NCI-H2107 treated with DMSO at 0.1 percent for 48 hours (cell line): ENCODE measurements around the gene CES4A.
"Not testable (repeated sequence)": the region's sequence is repeated elsewhere in the genome, so short reads cannot be mapped to it uniquely, and the experiment has no call there.

Source experiments
- DNase-seq: peaks from one replicate; lab custom pipeline; 2025; ENCODE audit not compliant: unreplicated experiment; lab: John Stamatoyannopoulos, UW

Gene CES4A

GRCh38 chr16:66983033-66983432 lies 5.4 kb upstream of the CES4A start:
- DNase-seq = no peak

GRCh38 chr16:66984892-66985311 lies 3.5 kb upstream of the CES4A start:
- DNase-seq = no peak

DNA sequence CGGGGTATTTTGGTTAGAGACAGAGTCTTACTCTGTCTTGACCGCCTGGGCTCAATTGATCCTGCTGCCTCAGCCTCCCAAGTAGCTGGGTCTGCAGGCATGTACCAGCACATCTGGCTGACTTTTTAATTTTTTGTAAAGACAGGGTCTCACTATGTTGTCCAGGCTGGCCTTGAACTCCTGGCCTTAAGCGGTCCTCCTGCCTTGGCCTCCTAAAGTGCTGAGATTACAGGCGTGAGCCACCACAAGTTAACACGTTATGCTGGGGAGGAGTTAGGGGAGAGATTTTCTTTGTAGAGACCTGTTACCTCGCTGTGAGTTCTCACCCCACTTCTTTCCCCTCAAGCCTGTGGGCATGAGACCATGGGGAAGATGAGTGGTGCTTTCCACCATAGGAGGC lies 1.8 kb upstream of the CES4A start:
- no peak for DNase-seq

- DNase-seq = no peak
These were observed 3.2 kb downstream of the CES4A start for GRCh38 chr16:66991545-66992077.

- DNase-seq = not testable (repeated sequence)
These were observed 5.2 kb downstream of the CES4A start for GRCh38 chr16:66993558-66993957.

DNA sequence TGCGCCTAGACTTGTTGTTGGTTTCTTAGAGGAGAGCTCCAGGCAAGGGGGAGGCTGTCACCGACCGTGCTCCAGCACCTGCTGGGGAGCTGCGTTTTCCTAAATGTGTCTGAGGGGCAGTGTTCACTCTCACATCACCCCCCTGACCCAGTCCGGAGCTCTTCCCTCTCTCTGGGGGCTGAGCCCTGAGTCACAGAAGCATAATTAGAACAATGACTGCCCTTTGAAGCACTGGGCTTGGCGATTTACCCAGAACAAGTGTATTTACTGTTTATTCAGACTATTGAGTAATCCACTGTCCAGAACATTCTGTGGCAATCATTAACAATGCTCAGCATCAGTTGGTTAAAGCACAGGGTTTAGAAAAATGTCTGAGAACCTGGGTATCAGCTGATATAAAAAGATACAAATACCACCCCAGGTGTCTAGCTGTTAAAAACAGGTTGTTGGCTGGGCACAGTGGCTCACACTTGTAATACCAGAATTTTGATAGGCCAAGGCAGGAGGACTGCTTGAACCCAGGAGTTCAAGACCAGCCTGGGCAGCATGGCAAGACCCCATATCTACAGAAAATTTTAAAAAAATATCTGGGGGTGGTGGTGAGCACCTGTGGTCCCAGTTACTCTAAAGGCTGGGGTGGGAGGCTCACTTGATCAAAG lies 8.1 kb downstream of the CES4A start:
- DNase-seq = no peak

DNA sequence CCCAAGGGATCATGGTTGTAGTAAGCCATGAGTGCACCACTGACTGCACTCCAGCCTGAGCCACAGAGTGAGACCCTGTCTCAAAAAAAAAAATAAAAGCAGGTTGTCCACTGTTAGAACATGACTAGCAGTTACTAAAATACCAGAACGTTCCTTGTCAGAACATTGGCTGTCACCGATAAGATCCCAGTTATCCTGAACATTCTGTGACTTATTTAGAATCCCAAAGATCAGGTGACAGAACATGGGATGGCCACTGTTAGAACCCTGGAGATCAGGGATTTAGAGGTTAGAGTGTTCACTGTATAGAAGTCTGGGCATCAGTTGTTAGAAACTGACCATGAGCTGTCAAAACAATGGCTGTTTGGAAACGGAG lies 8.6 kb downstream of the CES4A start:
- no peak for DNase-seq

GRCh38 chr16:67000384-67001351 lies 12.3 kb downstream of the CES4A start:
- DNase-seq = peak; percentile 11

DNA sequence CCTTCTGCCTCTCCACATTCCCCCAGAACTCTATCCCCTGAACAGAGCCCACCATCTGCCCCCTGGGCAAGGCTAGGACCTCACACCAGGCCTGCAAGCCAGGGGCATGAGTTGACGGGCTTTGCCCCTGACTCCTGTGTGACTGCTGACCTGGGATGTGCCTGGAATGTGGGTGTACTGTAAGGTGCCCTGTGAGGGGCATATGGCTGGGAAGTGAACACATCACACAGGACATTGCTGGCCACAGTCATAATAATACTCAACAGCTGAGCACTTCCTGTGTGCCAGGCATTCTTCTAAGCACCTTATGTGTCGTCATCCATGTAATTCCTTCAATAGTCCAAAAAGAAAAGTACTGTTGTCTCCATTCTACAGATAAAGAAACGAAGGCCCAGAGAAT lies 13.3 kb downstream of the CES4A start:
- no peak for DNase-seq

DNA sequence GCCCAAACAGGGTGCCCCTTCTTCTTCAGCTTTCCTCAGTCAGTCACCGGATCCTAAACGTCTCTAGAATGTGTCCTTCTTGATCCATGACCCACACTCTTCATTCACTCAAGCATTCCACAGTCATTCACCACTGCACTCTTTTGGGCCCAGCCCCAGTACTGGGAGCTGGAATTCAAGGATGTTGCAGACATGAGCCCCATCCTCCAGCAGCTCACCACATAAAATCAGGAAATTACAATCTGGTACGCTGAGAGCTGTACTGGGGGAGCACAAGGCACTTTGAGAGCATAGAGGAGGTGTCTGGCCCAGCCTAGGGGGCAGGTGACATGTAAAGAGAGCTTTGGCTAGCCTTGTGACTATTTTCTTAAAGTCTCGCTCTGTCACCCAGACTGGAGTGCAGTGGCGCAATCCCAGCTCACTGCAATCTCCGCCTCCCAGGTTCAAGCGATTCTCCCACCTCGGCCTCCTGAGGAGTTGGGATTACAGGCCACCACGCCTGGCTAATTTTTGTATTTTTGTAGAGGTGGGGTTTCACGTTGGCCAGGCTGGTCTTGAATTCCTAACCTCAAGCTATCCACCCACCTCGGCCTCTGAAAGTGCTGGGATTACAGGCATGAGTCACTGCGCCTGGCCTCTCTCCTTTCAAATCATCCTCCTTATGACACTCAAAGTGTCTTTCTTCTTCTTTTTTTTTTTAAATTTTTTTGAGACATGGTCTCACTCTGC lies 18.7 kb downstream of the CES4A start:
- DNase-seq = no peak

DNA sequence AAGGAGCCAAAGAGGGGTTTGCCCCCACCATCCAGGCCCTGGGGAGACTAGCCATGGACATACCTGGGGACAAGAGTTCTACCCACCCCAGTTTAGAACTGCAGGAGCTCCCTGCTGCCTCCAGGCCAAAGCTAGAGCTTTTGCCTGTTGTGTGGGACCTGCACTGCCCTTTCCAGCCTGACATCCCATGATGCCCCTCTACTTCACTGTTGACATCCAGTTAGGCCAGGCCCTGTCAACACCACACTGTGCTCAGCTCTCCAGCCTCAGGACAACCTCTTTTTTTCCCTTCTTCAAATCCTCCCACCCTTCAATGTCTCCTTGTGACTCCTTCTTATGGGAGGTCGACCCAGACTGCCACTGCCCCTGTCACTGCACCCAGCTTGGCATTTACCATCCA lies 20.8 kb downstream of the CES4A start:
- no peak for DNase-seq

GRCh38 chr16:67011274-67011673 lies 22.9 kb downstream of the CES4A start:
- DNase-seq = no peak

DNA sequence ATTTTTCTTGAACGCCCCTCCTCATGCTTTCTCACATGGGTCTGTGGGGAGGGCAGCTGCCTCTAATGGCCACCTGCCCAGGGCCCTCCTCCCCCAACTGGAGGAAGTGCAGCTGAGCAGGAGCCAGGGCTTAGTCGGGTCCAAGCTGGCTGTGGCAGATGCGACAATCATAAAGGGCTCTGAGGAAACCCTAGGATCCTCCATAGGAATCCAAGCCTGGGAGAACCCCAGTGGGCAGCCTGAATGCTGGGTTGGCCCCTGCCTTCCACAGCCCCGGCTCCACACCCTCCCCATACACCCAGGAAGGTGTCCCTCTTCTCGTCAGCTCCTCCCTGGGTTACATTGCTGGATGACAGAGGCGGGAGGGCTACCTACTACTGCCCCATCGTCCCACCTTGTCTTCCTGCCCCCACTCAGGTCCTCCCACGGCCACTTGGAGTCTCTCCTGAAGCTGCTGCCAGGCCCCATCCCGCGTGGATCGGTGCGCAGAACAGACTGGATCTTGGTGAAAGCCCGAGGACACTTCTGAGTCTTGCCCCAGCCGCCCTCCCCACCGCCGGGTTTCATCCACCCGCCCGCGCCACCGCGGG lies 24.9 kb downstream of the CES4A start:
- no peak for DNase-seq

- DNase-seq = no peak
These were observed 25.6 kb downstream of the CES4A start for GRCh38 chr16:67013823-67014633.

DNA sequence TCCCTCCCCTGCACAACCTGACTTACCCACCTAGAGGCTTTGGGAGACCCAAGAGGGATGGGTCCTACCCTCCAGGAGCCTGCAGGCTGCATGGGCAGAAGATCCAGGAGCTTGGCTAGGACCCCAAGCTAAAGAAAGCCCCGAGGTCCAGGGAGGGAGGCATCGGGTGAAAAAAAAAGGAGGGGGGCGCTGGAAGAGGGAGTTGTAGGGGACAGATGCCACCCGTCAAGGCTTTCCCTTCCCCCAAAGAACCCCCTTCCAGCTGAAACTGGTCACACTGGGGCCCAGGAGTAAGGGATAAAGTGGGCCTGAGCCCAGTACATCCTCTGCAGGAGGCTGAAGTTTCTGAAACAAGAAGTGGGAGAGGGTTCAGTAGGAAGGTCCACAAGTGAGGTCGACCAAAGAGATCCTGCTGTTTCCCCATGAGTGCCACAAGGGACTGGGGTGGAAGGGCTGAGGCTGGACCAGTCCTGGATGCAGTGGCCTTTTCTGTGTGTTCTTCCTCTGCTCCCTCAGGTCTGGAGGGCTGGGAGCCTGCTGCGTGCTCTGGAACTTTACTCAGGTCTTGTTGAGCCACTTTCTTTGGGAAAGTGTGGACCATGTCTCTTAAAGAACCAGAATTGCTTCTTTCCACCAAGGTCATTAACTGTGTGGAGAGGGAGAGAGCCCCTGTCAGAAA lies 26.4 kb downstream of the CES4A start:
- DNase-seq = no peak

DNA sequence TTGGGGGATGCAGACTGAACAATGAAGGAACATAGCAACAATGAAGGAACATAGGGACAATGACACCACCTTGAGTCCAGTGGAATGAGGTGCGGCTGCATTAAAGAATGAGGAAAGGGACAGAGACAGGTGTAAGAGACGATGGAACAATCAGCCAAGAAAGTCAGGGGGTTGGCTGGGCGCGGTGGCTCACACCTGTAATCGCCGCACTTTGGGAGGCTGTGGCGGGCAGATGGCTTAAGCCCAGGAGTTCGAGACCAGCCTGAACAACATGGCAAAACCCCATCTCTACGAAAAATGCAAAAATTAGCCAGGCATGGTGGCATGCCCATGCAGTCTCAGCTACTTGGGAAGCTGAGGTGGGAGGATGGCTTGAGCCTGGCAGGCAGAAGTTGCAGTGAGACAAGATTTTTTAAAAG lies 26.9 kb downstream of the CES4A start:
- peak; percentile 15 for DNase-seq

DNA sequence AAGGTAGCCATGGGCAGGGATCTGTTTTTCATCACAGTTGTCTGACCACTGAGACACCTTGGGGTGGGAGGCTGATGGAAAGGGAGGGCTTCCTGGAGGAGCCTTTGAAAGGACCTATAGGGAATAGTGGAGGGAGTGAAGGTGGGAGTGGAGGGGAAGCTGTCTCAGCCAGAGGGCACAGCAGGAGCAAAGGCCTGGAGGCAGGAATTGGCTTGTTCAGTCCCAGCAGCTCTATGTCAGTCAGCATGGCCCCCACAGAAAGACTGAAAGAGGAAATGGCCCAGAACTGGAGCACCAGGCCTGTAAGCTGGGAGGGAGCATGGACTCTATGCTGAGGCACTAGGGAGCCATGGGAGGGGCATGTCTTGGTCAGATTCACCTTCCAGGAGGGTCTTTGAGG lies 27.8 kb downstream of the CES4A start:
- DNase-seq = no peak

DNA sequence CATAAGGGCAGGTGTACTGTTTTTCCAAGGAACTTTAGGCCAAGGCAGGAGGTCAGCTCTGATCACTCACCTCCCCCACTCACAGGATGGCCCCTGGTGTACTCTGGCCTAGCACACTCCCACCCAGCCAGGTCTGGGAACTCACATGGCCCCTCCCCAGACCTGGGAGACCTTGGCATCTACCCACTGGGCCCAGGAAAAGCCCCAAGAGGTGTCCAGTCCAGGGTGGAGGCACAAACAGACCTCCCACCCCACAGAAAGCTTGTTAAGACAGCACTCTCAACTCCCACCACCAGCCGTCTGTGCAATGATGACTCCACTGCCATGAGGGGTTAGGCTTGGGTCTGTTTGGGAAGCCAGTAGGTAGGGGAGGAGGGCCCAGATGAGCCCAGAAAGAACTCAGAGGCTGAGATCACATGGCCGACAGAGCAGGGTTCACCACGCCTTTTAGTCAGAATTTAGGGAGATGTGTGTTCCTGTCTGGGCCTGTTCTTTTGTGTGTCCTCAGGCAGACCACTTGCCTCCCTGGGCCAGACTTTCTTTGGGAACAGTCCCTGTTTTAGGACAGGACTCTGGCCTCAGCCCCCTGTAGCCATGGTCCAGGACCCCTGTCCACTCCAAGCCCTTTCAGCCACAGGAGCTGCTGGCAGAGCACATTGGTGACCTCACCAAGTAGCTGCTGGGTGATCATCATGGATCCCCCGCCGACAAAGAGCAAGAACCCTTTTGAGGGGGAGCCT lies 28.5 kb downstream of the CES4A start:
- no peak for DNase-seq

DNA sequence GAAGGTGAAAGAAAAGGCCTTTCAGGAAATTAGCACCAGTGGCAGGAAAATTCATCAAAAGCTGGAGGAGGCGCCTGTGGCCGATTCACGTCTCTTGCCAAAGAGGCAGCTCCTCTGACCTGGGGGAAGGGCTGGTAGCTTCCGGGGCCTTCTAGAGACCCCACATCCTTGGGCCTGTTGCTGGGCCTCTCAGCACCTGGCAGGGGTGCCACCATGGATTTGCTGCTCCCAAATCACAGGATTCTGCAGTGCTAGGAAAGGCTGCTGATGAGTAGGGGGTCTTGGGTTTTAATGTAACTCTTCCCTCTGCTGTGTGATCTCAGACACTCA lies 29.0 kb downstream of the CES4A start:
- no peak for DNase-seq
